ENCODE measurements around the gene PCBP1.
"Not testable (repeated sequence)": the region's sequence is repeated elsewhere in the genome, so short reads cannot be mapped to it uniquely, and the experiment has no call there.

PCBP1 gene

DNA sequence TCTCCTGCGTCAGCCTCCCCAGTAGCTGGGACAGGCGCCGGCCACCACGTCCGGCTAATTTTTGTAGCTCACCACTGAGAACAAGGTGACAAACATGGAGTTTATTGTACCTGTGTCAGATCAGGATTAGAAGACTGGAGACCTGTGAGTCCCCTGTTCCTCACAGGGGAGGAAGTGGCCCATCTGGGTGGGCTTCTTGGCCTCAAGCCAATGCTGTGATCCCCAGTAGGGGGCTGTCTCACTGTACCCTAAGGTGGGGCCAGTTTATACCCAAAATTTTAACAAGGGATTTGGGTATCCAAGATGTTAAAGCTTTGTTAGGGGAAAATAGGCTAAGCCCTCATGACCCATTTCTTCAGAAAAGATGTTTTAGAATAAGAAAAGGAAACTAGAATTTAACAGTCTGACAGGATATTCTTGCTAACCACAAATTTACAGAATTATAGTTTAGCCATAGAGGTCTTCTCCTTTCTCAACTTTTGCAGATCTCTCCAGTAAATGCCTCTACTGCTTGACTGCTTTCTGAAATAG lies 16.3 kb downstream of the PCBP1 start:
- TF ChIP-seq, protein P1, sequence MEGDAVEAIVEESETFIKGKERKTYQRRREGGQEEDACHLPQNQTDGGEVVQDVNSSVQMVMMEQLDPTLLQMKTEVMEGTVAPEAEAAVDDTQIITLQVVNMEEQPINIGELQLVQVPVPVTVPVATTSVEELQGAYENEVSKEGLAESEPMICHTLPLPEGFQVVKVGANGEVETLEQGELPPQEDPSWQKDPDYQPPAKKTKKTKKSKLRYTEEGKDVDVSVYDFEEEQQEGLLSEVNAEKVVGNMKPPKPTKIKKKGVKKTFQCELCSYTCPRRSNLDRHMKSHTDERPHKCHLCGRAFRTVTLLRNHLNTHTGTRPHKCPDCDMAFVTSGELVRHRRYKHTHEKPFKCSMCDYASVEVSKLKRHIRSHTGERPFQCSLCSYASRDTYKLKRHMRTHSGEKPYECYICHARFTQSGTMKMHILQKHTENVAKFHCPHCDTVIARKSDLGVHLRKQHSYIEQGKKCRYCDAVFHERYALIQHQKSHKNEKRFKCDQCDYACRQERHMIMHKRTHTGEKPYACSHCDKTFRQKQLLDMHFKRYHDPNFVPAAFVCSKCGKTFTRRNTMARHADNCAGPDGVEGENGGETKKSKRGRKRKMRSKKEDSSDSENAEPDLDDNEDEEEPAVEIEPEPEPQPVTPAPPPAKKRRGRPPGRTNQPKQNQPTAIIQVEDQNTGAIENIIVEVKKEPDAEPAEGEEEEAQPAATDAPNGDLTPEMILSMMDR (IDR thresholded peaks at IDR 0.05; ENCODE audit: low read depth, low read length), result no peak

DNA sequence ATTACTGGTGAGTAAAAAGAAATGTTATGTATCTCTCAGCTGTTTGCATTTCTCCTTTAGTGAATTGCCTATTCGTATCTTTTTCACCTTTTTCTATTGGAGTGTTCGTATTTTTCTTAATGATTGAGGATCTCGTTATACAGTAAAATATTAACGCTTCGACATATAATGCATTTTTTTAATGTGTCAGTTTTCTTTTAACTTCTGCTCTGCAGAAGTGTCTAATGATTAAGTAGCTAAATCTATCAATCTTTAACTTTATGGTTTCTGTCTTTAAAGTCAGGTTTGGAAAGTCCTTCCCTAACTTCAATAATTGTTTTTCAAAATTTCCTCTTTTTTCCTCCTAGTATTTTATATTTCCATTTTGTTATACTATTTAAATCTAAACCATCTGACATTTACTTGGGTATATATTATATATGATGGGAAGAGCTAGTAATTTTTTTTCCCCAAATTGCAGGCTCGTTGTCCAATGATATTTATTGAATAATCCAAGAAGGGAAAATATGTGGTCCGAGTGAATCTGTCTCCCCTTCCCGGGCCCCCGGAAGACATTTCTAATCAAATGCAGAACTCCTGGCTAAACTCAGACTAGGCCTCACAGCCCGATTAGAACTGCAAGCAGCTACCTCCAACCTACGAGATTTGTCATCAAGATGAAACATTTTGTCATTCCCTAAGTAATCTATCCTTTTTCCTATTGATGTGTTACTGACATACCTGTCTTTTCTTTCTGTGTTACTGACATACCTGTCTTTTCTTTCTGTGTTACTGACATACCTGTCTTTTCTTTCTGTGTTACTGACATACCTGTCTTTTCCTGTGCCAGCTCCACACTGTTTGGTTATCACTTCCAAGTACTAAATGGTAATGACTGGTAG lies 17.2 kb downstream of the PCBP1 start:
- DNase-seq (ENCODE audit: extremely low read depth, low read depth), result no peak
- TF ChIP-seq, protein P1 (IDR thresholded peaks at IDR 0.05; ENCODE audit: low read depth, low read length), result no peak

More for the DNA sequence above, 16.3 kb downstream of the PCBP1 start:
- no peak for DNase-seq (ENCODE audit: extremely low read depth, low read depth)

DNA sequence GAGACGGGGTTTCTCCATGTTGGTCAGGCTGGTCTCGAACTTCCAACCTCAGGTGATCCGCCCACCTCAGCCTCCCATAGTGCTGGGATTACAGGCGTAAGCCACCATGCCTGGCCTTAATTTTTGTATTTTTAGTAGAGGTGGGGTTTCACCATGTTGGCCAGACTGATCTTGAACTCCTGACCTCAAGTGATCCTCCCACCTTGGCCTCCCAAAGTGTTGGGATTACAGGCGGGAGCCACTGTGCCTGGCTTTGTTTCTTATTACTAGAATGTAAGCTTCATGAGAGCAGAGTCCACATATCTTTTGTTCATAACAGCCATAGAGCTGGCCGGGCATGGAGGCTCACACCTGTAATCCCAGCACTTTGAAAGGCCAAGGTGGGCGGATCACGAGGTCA lies 18.9 kb downstream of the PCBP1 start:
- DNase-seq (ENCODE audit: extremely low read depth, low read depth), result not testable (repeated sequence)

DNA sequence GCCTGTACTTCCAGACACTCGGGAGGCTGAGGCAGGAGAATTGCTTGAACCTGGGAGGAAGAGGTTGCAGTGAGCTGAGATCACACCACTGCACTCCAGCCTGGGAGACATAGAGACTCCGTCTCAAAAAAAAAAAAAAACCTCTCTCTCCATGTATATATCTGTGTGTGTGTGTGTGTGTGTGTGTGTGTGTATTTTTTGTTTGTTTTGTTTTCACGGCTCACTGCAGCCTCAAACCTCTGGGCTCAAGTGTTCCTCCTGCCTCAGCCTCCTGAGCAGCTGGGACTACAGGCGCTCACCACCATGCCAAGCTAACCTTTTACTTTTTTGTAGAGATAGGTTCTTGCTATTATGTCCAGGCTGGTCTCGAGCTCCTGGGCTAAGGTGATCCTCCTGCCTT lies 23.1 kb downstream of the PCBP1 start:
- not testable (repeated sequence) for DNase-seq (ENCODE audit: extremely low read depth, low read depth)

DNA sequence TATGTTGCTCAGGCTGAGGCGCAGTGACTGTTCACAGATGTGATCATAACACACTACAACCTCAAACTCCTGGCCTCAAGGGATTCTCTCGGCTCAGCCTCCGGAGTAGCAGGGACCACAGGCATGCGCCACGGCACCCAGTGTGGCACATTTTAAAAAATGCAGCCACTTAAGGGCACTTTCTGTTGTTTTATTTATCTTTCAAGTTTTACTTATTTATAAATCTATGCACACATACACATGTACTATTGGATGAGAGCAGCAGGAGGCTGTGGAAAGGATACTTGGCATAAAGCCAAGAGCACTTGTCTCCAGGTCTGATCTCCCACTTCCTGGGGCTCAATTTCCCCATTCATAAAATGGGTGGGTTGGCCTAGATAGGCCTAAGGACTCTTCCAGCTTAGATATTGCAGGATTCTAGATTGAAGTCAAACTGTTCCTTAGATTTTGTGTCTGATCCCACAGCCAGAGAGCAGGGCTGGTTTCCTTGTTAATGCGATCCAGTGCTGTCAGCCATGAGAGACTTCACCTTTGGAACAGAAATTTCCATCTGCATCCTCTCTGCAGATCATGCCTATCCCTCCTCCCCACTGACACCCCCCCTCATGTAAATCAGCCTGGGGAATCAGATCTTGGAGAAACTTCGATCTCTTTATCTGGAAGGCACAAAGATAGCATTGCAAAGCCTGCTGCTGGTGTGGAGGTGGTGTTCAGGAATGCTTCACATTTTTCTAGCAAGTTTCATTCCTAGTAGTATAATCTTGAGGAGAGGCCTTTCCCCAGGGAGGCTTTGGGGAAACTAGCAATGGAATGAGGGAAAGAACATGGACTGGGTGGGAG lies 24.7 kb downstream of the PCBP1 start:
- TF ChIP-seq, protein P1 (IDR thresholded peaks at IDR 0.05; ENCODE audit: low read depth, low read length), result no peak

DNA sequence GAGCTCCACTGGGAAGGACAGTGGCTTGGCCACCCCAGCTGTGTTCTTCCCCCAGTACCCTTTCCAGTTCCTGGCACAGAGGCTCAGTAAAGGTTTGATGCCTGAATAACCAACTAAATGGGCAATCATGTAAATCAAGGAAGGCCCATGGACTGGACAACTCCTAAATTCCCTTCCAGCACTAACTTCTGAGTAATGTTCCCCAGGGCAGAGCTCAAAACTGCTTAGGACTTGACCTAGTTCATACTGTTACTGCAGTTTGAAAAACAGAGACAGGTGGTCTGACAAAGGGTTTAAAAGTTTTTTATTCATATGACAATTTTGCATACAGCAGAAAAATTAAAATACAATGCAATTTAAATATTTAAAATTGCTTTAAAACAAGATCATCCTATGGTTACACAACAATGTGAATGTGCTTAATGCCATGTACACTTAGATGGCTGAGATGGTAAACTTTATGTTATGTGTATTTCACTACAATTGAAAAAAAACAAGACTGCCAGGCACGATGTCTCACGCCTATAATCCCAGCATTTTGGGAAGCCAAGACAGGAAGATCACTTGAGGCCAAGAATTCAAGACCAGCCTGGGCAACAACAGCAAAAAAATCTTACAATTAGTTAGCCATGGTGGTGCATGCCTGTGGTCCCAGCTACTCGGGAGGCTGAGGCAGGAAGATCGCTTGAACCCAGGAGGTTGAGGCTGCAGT lies 26.2 kb downstream of the PCBP1 start:
- no peak for DNase-seq (ENCODE audit: extremely low read depth, low read depth)
- TF ChIP-seq, protein P1 (IDR thresholded peaks at IDR 0.05; ENCODE audit: low read depth, low read length), result no peak

More for the DNA sequence above, 24.7 kb downstream of the PCBP1 start:
- no peak for DNase-seq (ENCODE audit: extremely low read depth, low read depth)

DNA sequence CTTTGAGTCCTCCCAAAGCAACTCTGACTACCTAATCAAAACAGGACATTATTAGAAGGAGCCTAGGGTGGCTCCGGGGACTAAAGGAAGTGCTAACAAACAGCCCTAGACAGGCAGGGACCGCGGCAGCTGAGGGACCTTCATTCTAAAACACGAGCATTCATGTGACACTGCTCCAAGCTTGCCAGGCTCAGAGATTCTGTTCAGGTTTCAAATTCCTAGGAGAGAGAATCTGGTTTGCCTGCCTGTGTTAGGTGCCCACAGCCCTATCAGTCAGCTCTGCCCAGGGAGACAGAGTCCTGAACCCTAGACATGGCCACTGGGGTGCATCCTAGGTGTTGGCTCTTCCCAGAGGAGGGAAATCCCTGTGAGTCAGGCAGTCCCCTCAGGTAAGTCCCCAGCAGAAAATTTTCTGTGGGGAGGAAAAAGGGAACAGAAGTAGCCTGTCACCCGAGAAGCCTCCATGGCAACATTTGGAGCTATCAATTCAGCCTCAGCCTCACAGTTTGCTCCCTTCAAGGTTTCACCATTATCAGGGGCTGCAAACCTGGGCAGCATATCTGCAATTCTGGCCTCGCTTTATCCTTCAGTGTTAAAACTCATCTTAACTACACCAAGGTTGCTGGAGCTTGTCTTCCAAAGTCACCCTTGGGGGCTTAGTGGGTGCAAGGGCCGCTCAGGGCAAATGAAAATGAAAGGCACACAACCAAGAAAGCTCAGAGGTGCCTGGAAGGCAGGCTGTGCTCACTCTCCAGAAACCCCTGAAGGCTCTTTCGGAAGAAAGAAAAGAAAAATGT lies 28.6 kb downstream of the PCBP1 start:
- DNase-seq (ENCODE audit: extremely low read depth, low read depth), result no peak
- TF ChIP-seq, protein P1 (IDR thresholded peaks at IDR 0.05; ENCODE audit: low read depth, low read length), result no peak

All from AG09319 (cell line).